ENCODE results near the gene NDFIP1. TPM values are rescaled to one million over a fixed set of nuclear protein-coding genes. Genes with fewer than 3 reads are reported as not detected.

Gene NDFIP1
- total and polyA plus RNA-seq, 2 experiments from 2014 or later = 55.2 to 75.3 TPM

GRCh38 chr5:142168365-142168764 is 59.8 kb downstream of the NDFIP1 start:
- Histone ChIP-seq H3K9me2 (ENCODE audit: insufficient read depth) (no peaks in the 10 kb centered on the region), H3K4me2 (ENCODE audit: unreplicated experiment) (no peak overlapping the region), H3K27me3 (replicated peaks; ENCODE audit: insufficient read depth) (no peaks in the 10 kb centered on the region), H3K27ac (no peak overlapping the region), H3F3A (ENCODE audit: insufficient read depth) (0 out of 2 replicates have a peak, but pooled peaks cover 4% of the 10 kb centered on the region), H2AFZ (no peak overlapping the region), H3K36me3 (ENCODE audit: low read depth) (no peaks in the 10 kb centered on the region), H3K4me3 (no peak overlapping the region), H3K79me2 (ENCODE audit: insufficient read depth) (no peaks in the 10 kb centered on the region), H3K9ac (no peak overlapping the region), H4K20me1 (ENCODE audit: insufficient read depth) (no peaks in the 10 kb centered on the region), H3K4me1 (ENCODE audit: insufficient read depth) (no peaks in the 10 kb centered on the region), H3K9me3 (ENCODE audit: low read depth) (no peaks in the 10 kb centered on the region)
- DNase-seq = no peak
- in situ Hi-C loops (cut with MboI) = loop anchor here (25.0 kb wide), 2 partner anchors 519 to 719 kb away; partner anchors contain the start of gene FGF1
- 64 to 69% methylated on average over 3 of the region's 3 CpGs for WGBS, 2 experiments (ENCODE audit: low coverage in 1 of 2, low lambda C conversion rate in 2 of 2, missing lambda C conversion rate in 2 of 2)
- TF ChIP-seq EZH2phosphoT487 (IDR thresholded peaks at IDR 0.05; ENCODE audit: insufficient read depth, low read depth) = no peak
- TF ChIP-seq EZH2 (IDR thresholded peaks at IDR 0.05; ENCODE audit: insufficient read depth, poor library complexity, severe bottlenecking) = no peak

GRCh38 chr5:142170254-142170953 is 61.8 kb downstream of the NDFIP1 start:
- TF ChIP-seq EZH2phosphoT487 (IDR thresholded peaks at IDR 0.05; ENCODE audit: insufficient read depth, low read depth) (no peak), EZH2 (IDR thresholded peaks at IDR 0.05; ENCODE audit: insufficient read depth, poor library complexity, severe bottlenecking) (no peak)
- H3K79me2 ChIP-seq (ENCODE audit: insufficient read depth) = no peaks in the 10 kb centered on the region
- no peak overlapping the region for H3K9ac ChIP-seq
- H3K36me3 ChIP-seq (ENCODE audit: low read depth) = no peaks in the 10 kb centered on the region
- no peak overlapping the region for H3K4me2 ChIP-seq (ENCODE audit: unreplicated experiment)
- no peak overlapping the region for H2AFZ ChIP-seq
- no peak for DNase-seq
- no peaks in the 10 kb centered on the region for H3K9me3 ChIP-seq (ENCODE audit: low read depth)
- no peaks in the 10 kb centered on the region for H3K9me2 ChIP-seq (ENCODE audit: insufficient read depth)
- H4K20me1 ChIP-seq (ENCODE audit: insufficient read depth) = no peaks in the 10 kb centered on the region
- in situ Hi-C loops (cut with MboI) = loop anchor here (25.0 kb wide), 2 partner anchors 517 to 717 kb away; partner anchors contain the start of gene FGF1
- H3K27me3 ChIP-seq (replicated peaks; ENCODE audit: insufficient read depth) = no peaks in the 10 kb centered on the region
- 74 to 77% methylated on average over 6 of the region's 6 CpGs for WGBS, 2 experiments (ENCODE audit: low coverage in 1 of 2, low lambda C conversion rate in 2 of 2, missing lambda C conversion rate in 2 of 2)
- 0 out of 2 replicates have a peak, but pooled peaks cover 4% of the 10 kb centered on the region for H3F3A ChIP-seq (ENCODE audit: insufficient read depth)
- no peaks in the 10 kb centered on the region for H3K4me1 ChIP-seq (ENCODE audit: insufficient read depth)
- no peak overlapping the region for H3K4me3 ChIP-seq
- no peak overlapping the region for H3K27ac ChIP-seq

- no peak for DNase-seq
- H3K36me3 ChIP-seq (ENCODE audit: low read depth) = no peaks in the 10 kb centered on the region
- no peak overlapping the region for H3K4me2 ChIP-seq (ENCODE audit: unreplicated experiment)
- no peaks in the 10 kb centered on the region for H3K79me2 ChIP-seq (ENCODE audit: insufficient read depth)
- no peak overlapping the region for H3K27ac ChIP-seq
- no peaks in the 10 kb centered on the region for H3K9me2 ChIP-seq (ENCODE audit: insufficient read depth)
- H4K20me1 ChIP-seq (ENCODE audit: insufficient read depth) = no peaks in the 10 kb centered on the region
- WGBS, 2 experiments (ENCODE audit: low coverage in 1 of 2, low lambda C conversion rate in 2 of 2, missing lambda C conversion rate in 2 of 2) = 77 to 78% methylated on average over 4 of the region's 4 CpGs
- H3F3A ChIP-seq (ENCODE audit: insufficient read depth) = 0 out of 2 replicates have a peak, but pooled peaks cover 4% of the 10 kb centered on the region
- H3K9ac ChIP-seq = no peak overlapping the region
- no peak for TF ChIP-seq EZH2phosphoT487 (IDR thresholded peaks at IDR 0.05; ENCODE audit: insufficient read depth, low read depth)
- no peak for TF ChIP-seq EZH2 (IDR thresholded peaks at IDR 0.05; ENCODE audit: insufficient read depth, poor library complexity, severe bottlenecking)
- H3K4me3 ChIP-seq = no peak overlapping the region
- H3K9me3 ChIP-seq (ENCODE audit: low read depth) = no peaks in the 10 kb centered on the region
- H2AFZ ChIP-seq = no peak overlapping the region
- in situ Hi-C loops (cut with MboI) = loop anchor here (25.0 kb wide), 2 partner anchors 516 to 716 kb away; partner anchors contain the start of gene FGF1
- no peaks in the 10 kb centered on the region for H3K27me3 ChIP-seq (replicated peaks; ENCODE audit: insufficient read depth)
- H3K4me1 ChIP-seq (ENCODE audit: insufficient read depth) = no peaks in the 10 kb centered on the region
Observed at GRCh38 chr5:142171270-142171669, 62.7 kb downstream of the NDFIP1 start.

GRCh38 chr5:142175039-142175438 is 66.5 kb downstream of the NDFIP1 start:
- H4K20me1 ChIP-seq (ENCODE audit: insufficient read depth) = no peaks in the 10 kb centered on the region
- H3K9me3 ChIP-seq (ENCODE audit: low read depth) = no peaks in the 10 kb centered on the region
- H3K27me3 ChIP-seq (replicated peaks; ENCODE audit: insufficient read depth) = no peaks in the 10 kb centered on the region
- TF ChIP-seq EZH2 (IDR thresholded peaks at IDR 0.05; ENCODE audit: insufficient read depth, poor library complexity, severe bottlenecking) = no peak
- no peak for TF ChIP-seq EZH2phosphoT487 (IDR thresholded peaks at IDR 0.05; ENCODE audit: insufficient read depth, low read depth)
- H2AFZ ChIP-seq = no peak overlapping the region
- H3K27ac ChIP-seq = no peak overlapping the region
- H3K79me2 ChIP-seq (ENCODE audit: insufficient read depth) = no peaks in the 10 kb centered on the region
- no peaks in the 10 kb centered on the region for H3K36me3 ChIP-seq (ENCODE audit: low read depth)
- WGBS, 2 experiments (ENCODE audit: low coverage in 1 of 2, low lambda C conversion rate in 2 of 2, missing lambda C conversion rate in 2 of 2) = 51 to 64% methylated on average over 3 of the region's 3 CpGs
- in situ Hi-C loops (cut with MboI) = no loop called here
- H3K4me2 ChIP-seq (ENCODE audit: unreplicated experiment) = no peak overlapping the region
- no peak overlapping the region for H3K4me3 ChIP-seq
- no peaks in the 10 kb centered on the region for H3K4me1 ChIP-seq (ENCODE audit: insufficient read depth)
- no peak for DNase-seq
- H3K9ac ChIP-seq = no peak overlapping the region
- H3F3A ChIP-seq (ENCODE audit: insufficient read depth) = no peaks in the 10 kb centered on the region
- H3K9me2 ChIP-seq (ENCODE audit: insufficient read depth) = no peaks in the 10 kb centered on the region
